Sciatic nerve (tissue), 1 donor: ENCODE results near the gene MLEC. TPM values are rescaled to one million over a fixed set of nuclear protein-coding genes. Genes with fewer than 3 reads are reported as not detected.

Source experiments
- total RNA-seq: library from RNA; stranded (reverse); fragmentation: NEBNext Ultra II Directional; extraction: Animal tissue kit (Norgen Biotek cat#: 25700); gene quantifications from one replicate; pipeline ENCODE4 v1.2.1, GENCODE V29; 2021
- donor health status: DM: no; HTN: no; CAD: no.

The MLEC gene
- total RNA-seq, 1 donor from 2014 or later, result 86.9 TPM

Other genes starting within 250 kb of the MLEC start
- gene COX6A1, start 249.0 kb upstream of the MLEC start, total RNA-seq, result 165 TPM
- gene TRIAP1, start 240.8 kb upstream of the MLEC start, total RNA-seq, result 12.9 TPM
- 26.6 TPM for gene GATC, start 240.7 kb upstream of the MLEC start, total RNA-seq
- 99.2 TPM for gene SRSF9, start 217.4 kb upstream of the MLEC start, total RNA-seq
- 431 TPM for gene DYNLL1, start 191.0 kb upstream of the MLEC start, total RNA-seq
- gene COQ5, start 158.0 kb upstream of the MLEC start, total RNA-seq, result 26.4 TPM
- 331 TPM for gene RNF10, start 152.8 kb upstream of the MLEC start, total RNA-seq
- gene POP5, start 105.7 kb upstream of the MLEC start, total RNA-seq, result 19.9 TPM
- 2.3 TPM for gene CABP1, start 46.5 kb upstream of the MLEC start, total RNA-seq
- gene UNC119B, start 23.3 kb downstream of the MLEC start, total RNA-seq, result 22.9 TPM
- 14.2 TPM for gene ACADS, start 38.7 kb downstream of the MLEC start, total RNA-seq
- gene SPPL3, start 217.2 kb downstream of the MLEC start, total RNA-seq, result 58.5 TPM